SK-MEL-5 (cell line): ENCODE measurements around the gene MFSD6. TPM values are rescaled to one million over a fixed set of nuclear protein-coding genes. Genes with fewer than 3 reads are reported as not detected.
"Not testable (repeated sequence)": the region's sequence is repeated elsewhere in the genome, so short reads cannot be mapped to it uniquely, and the experiment has no call there.

Source experiments
- DNase-seq: peaks from one replicate; pipeline ENCODE4 v3.0.0-alpha.2; 2016; ENCODE audit warnings: low read depth, low spot score
- in situ Hi-C: cut with HindIII; loops from 2 replicates; pipeline ENCODE4 v1.10.0; 2016; ENCODE audit warnings: low sequenced_read_pairs, high pct_unique_total_duplicates, low pct_unique_long_range_greater_than_20kb
- polyA plus RNA-seq, 2 experiments: library from polyadenylated mRNA; depleted of rRNA; stranded (reverse); fragments of >200 nt; gene quantifications; 2 replicates each; pipeline ENCODE4 v1.2.3, GENCODE V29; 2015
- total RNA-seq: library from RNA; depleted of rRNA; stranded (reverse); fragments of >200 nt; shearing (Covaris generic); gene quantifications from 2 replicates; pipeline ENCODE4 v1.2.3, GENCODE V29; 2014; rRNA removed

The MFSD6 gene
- 6.7 and 7.2 TPM in 2 replicates for total RNA-seq
- 9.8 and 11.6 TPM in 2 replicates for polyA plus RNA-seq (2015; cell fraction: cytosol; rRNA removed)
- polyA plus RNA-seq (2015; cell fraction: nucleus; rRNA removed): 1.2 and 1.6 TPM in 2 replicates

DNA sequence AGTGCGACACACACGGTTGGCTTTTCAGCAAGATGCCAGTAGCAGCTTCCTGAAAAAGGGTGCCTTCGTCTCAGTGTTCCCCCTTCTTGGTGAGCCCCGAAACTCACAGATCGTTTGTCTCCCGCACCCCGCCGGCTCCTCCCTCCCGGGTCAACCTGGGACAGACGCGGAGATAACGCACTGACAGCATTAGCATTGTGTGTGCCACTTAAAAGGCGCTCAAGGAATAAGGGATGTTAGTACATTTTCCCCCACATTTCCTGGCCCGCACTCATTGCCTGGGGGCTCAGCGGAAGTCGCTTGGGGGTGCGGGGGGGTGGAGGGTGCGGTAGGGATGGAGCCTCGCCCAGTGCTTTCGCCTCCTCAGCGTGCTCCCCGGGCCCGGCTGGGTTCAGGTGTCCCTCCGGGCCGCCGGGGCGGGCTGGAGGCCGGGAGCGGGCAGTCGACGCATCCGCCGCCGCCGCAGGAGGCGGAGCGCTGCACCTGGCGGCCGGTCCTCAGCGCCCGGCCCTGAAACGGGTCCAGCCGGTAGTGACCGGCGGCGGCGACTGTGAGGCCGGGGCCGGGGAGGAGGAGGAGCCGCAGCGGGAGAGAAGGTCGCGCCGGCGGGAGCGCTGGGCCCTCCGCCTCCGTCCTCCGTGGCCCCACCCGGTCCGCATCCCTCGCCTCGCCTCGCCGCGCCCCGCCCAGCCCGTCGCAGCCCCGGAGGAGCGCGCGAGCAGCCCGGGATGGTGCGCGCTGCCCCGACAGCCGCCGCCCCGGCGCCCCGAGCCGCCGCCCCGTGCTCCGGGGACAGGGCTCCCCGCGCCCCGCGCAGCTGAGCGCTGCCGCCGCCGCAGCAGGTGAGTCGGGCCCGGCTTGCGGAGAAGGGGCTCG, at the start of gene MFSD6:
Gene MFSD6 (plus strand): TSS at position 694 of the 876 bp plus-strand sequence. CDS start 27,675 bp downstream, outside the sequence.
- peak; percentile 7 for DNase-seq
- in situ Hi-C loops: no loop called here

DNA sequence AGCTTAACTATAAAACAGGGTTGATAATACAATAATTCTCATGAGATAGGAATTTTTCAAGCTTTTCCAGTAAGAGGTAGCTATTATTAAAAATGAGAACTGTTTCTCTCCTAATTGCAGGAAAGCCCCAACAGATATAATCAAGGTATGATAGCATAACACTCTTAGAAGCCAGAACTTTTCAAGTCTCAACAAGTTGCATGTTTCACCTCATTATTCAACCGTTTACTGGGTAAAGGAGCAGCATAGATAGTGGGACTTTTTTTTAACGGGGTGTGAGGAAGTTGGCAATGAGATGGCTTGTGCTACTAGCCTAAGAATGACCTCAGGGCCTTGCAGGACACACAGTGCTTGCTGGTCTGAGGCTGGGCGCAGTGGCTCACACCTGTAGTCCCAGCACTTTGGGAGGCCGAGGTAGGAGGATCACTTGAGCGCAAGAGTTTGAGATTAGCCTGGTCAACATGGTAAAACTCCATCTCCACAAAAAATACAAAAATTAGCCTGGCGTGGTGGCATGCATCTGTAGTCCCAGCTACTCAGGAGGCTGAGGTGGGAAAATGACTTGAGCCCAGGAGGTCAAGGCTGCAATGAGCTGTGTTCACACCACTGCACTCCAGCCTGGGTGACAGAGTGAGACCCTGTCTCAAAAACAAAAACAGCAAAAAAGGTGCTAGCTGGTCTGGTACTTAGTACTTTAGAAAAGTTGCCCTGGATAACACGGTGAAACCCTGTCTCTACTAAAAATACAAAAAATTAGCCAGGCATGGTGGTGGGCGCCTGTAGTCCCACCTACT, 49.3 kb upstream of the MFSD6 start:
- DNase-seq, in situ Hi-C loops: not testable (repeated sequence)

GRCh38 chr2:190360561-190360960, 47.6 kb upstream of the MFSD6 start:
- in situ Hi-C loops: no loop called here
- no peak for DNase-seq

DNA sequence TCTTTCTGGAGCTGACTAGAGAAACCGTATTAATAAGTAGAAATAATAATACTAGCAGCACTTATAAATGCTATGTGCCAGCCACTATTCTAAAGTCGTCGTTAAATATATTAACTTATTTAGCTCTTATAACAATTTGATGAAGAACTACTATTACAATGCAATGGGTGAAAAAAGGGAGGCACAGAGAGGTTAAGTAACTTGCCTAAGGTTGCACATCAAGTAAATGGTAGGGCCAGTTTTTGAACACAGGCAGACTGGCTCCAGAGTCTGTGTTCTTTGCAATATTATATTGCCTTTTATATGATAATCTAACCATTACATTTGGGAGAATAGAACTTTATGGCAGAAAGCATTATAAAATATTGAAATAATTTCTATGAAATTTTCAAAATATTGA, 47.2 kb upstream of the MFSD6 start:
- in situ Hi-C loops: no loop called here
- no peak for DNase-seq

- in situ Hi-C loops: no loop called here
- no peak for DNase-seq
These were observed 46.6 kb upstream of the MFSD6 start for GRCh38 chr2:190361572-190361971.

DNA sequence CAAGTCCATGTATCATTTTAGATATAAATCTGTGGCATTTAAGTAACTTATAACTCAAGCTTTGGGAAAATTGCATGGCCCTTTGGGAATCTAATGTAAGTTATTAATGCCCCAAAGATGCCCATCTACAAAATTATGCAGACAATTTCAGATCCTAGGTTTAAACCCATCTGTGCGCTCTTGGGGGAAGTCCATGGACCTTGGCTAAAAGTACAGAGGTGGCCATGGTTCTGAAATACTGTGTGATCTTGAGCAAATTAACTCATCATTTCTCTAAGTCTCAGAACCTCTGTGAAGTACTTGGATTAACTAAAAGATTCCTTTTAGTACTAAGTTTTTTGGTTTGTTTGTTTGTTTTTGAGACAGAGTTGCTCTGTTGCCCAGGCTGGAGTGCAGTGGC, 45.3 kb upstream of the MFSD6 start:
- no peak for DNase-seq
- in situ Hi-C loops: no loop called here

GRCh38 chr2:190365499-190366204, 42.5 kb upstream of the MFSD6 start:
- no peak for DNase-seq
- in situ Hi-C loops: no loop called here

DNA sequence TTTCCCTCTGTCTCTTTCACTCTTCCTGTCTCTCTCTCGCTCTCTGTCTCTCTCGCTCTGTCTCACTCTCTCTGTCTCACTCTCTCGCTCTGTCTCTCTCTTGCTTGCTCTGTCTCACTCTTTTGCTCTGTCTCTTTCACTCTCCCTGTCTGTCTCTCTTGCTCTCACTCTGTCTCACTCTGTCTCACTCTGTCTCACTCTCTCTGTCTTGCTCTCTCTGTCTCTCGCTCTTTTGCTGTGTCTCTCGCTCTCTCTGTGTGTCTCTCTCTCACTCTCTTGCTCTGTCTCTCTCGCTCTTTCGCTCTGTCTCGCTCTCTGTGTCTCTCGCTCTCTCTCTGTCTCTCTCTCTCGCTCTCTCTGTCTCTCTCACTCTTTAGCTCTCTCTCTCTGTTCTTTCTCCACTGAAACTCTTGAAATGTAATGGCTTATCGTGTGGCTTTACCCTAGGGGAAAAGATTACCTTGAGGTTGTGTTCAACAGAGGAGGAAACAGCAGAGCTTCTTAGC, 41.9 kb upstream of the MFSD6 start:
- no peak for DNase-seq
- in situ Hi-C loops: no loop called here

GRCh38 chr2:190367091-190367490, 41.1 kb upstream of the MFSD6 start:
- in situ Hi-C loops: no loop called here
- DNase-seq: no peak

DNA sequence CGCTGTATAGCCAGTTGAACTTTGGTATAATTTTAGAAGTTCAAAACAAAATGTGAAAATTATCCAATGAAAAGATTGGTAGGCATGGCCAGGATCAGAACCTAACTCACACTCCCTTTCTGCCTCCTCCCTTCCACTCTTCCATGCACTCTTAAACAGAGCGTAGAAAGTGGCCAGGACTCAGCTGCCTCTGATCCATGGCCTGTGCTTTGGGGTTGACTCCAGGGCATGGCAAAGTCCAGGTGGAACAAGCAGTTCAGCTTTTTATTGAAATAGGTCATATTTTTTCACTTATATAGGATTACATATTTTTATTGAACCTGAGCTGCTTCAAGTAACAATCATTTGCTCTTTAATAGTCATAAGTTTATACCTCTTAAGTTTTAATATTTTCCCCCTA, 38.5 kb upstream of the MFSD6 start:
- no peak for DNase-seq
- in situ Hi-C loops: no loop called here

GRCh38 chr2:190376083-190376482, 32.1 kb upstream of the MFSD6 start:
- in situ Hi-C loops: no loop called here
- DNase-seq: no peak

GRCh38 chr2:190376591-190377245, 31.4 kb upstream of the MFSD6 start:
- in situ Hi-C loops: no loop called here

GRCh38 chr2:190378880-190379237, 29.3 kb upstream of the MFSD6 start:
- in situ Hi-C loops: no loop called here
- no peak for DNase-seq

More at GRCh38 chr2:190376591-190377245, 31.4 kb upstream of the MFSD6 start:
- no peak for DNase-seq

DNA sequence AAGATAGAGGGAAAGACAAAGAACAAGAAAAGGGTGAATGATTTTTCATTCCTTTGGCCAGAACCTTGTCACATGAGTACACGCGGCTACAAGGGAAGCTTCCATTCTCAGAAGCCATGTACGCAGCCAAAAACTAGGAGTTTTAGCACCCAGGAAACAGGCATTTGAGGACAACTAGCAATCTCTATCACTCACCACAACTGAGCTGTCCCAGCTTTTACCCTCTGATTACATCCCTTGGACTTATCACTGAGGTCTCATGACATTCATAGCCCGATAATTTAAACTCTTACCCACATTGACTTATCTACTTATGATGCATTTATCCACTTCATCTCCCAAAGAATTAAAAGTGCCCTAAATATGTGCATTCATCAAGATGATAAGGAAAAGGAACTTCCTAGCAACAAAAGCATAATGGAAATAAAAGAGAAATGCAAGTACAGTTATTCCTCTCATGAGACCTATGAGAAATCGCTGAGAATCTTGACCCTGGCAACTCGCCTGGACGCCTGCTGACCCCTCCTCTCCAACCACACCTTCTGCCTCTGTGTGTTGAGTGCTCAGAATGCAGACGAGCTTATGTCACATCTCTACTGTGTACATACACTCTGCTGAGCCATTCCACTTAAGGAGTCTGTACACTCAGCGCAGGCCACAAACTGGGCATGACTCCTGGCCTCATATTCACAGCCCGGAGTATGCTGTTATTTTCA, 28.7 kb upstream of the MFSD6 start:
- in situ Hi-C loops: no loop called here
- no peak for DNase-seq

- DNase-seq: no peak
- in situ Hi-C loops: no loop called here
These were observed 27.2 kb upstream of the MFSD6 start for GRCh38 chr2:190380962-190381412.

- peak; percentile 66 for DNase-seq
- in situ Hi-C loops: no loop called here
These were observed 25.3 kb upstream of the MFSD6 start for GRCh38 chr2:190382851-190383250.

DNA sequence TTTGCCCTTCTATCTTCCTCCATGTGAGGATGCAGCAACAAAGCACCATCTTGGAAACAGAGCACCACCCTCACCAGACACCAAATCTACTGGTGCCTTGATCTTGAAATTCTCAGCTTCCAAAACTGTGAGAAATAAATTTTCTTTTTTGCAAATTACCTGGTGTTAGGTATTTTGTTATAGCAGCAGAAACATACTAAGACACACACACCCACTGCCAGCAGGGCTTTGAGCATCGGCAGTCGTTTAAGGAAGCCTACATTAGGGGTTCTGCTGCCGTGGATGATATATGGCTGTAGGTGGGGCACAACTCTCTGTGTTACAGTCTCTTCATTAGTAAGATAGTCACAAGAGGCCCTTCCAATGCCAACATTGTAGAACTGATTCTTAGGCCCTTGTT, 20.7 kb upstream of the MFSD6 start:
- no peak for DNase-seq
- in situ Hi-C loops: no loop called here
